GM18951 (cell line): ENCODE measurements around the gene MAP4K1.

ENCODE experiments used
- POLR2A ChIP-seq: IDR thresholded peaks from 4 replicates; pipeline ENCODE4 v1.6.1; 2011; ENCODE audit warnings: mild to moderate bottlenecking; ENCODE audit not compliant: insufficient read length, insufficient read depth; ENCODE audit errors: extremely low read depth
- in situ Hi-C: fragments of 300-500 bp; cut with MboI; formaldehyde crosslinking; loops from one replicate; pipeline ENCODE4 v1.12.0; 2022; ENCODE audit warnings: low sequenced_read_pairs, mixed read lengths, inconsistent platforms; ENCODE audit not compliant: unreplicated experiment

MAP4K1 gene

DNA sequence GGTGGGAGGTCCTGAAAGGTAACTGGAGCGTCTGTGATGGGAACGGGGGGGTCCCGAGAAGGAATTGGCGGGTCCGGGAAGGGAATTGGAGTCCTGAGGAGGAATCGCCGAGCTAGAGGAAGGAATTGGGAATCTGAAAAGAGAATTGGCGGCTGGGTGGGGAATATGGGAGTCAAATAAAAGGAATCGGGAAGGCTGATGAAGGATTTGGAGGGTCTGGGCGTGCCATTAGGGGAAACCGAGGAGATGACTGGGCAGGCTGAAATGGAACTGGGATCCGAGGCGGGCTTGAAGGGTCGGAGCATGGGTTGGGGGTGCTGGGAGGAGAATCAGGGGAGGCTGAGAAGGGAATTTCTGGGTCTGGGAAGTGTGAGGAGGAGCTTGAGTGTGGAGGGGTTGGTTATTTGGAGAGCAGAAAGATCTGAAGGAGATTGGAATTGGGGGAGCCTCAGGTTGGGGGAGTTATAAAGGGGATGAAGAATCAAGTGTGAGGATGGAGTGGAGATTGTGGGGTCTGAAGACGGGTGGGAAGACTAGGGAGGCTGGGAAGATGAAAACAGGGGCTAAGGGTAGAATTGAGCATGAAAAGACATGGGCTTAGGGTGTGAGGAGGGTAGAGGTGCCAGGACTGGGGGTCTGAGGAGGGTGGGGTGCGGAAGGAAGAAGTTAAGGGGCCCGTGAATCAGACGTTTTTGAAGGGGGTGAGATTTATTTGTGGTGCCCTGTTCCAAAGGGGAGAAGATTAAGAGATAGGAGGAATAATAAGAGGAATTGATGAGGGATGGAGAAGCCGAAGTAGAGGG, 30.4 kb upstream of the MAP4K1 start:
- TF ChIP-seq POLR2A, result no peak
- in situ Hi-C loops, result no loop called here

DNA sequence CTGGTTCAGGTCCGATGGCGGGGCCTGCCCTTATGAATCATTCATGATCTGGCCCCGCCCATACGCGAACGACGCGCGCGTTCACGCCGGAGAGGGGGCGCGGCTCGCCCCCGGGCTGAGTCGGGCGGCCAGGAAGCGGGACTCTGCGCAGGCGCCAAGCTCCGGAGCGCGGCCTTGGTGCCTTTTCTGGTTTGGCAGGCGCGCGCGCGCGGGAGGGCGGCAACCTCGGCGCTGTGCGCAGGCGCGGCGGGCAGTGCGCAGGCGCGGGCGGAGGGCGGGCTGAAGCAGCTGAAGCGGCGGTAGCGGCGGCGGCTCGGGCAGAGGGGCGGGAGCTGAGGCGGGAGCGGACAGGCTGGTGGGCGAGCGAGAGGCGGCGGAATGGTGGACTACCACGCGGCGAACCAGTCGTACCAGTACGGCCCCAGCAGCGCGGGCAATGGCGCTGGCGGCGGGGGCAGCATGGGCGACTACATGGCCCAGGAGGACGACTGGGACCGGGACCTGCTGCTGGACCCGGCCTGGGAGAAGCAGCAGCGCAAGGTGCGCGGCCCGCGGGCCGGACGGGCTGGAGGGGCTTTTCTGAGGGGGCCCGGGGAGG, 29.7 kb upstream of the MAP4K1 start, which contains the start of gene ACTN4:
Gene ACTN4 (plus strand): TSS at position 282 of the 598 bp plus-strand sequence. CDS start 97 bp downstream, at position 379.
- peak; percentile 97 for TF ChIP-seq POLR2A
- in situ Hi-C loops, result no loop called here

DNA sequence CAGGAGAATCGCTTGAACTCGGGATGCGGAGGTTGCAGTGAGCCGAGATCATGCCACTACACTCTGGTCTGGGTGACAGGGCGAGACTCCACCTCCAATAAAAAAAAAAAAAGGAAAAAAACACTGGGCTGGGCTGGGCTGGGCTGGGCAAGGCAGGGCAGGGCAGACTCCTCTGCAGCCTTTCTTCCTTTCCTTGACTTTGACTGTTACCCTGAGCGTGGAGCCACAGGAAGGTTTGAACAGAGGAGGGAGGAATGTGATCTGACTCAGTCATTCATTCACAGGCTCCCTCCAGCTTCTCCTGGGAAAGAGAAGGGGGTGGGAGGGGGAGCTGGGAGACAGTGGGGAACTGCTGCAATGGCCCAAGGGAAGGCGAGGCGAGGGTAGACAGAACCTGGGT, 27.0 kb upstream of the MAP4K1 start:
- no peak for TF ChIP-seq POLR2A
- in situ Hi-C loops, result no loop called here

DNA sequence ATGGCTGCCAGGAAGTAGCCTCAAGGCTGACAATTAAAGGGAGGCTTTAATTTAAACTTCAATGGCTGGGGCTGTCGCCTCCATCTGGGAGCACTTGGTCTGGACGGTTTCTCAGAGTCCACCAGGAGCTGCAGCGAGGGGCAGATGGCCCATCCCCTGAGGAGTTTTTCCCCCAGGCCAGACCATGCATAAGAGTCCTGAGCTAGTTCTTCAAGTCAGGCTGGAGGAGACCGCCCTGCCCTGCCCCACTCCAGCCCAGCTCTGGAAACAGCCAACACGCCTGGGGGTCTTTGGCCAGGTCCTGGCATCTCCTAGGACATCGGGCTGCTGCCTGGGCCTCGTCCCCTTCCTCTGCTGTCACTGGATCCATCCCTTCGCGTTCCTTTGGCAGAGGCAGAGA, 24.4 kb upstream of the MAP4K1 start:
- TF ChIP-seq POLR2A, result no peak
- in situ Hi-C loops, result no loop called here

DNA sequence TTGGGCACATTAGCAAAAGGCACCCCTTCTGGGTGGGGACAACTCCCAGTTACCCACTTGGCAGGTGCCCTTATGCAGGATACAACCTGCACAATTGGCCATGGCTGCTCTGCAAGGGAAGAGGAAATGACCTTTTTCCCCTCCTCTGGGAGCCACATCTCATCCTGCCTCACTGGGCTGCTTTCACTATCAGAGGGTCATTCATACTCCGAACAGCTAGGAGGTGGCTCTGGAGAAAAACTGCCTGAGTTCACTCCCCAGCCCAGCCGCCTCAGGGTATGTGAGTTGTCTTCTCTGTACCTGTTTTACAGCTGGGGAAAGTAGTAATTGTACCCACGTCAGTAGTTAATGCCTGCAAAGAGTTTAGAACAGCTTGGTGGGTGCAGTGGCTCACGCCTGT, 22.6 kb upstream of the MAP4K1 start:
- in situ Hi-C loops, result no loop called here
- no peak for TF ChIP-seq POLR2A

DNA sequence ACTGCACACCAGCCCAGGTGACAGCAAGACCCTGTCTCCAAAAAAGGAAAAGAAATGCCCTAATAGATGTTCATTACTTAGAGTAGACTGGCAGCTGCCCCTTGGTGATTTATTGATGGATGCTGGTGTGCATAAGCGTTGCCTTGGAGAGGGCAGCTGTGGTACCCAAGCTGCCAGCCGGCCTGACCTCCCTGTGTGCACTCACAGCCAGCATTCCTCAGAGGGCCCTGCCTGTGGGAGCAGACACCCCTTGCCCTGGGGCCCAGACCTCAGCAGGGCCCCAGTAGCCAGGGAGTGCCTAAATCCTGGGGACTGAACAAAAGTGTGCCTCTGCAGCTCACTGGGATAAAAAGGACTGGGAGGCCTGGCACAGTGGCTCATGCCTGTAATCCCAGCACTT, 21.9 kb upstream of the MAP4K1 start:
- no peak for TF ChIP-seq POLR2A
- in situ Hi-C loops, result no loop called here

DNA sequence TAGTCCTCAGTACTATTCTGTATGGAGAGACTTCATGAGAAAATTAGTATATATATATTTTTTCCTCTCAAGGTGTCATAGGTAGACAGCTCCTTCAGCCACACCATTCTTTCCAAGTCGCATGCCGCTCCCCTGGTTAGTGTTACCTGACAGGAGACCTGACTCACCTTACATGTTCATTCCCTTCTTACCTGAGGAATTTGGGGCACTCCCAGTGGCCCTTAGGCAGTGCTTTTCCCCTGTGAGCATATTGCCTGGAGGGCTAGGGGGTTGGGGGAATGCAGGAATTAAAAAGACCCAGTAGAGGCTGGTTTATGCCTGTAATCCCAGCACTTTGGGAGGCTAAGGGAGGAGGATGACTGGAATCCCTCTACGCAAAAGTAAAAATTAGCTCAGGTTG, 20.7 kb upstream of the MAP4K1 start:
- TF ChIP-seq POLR2A, result no peak
- in situ Hi-C loops, result no loop called here

DNA sequence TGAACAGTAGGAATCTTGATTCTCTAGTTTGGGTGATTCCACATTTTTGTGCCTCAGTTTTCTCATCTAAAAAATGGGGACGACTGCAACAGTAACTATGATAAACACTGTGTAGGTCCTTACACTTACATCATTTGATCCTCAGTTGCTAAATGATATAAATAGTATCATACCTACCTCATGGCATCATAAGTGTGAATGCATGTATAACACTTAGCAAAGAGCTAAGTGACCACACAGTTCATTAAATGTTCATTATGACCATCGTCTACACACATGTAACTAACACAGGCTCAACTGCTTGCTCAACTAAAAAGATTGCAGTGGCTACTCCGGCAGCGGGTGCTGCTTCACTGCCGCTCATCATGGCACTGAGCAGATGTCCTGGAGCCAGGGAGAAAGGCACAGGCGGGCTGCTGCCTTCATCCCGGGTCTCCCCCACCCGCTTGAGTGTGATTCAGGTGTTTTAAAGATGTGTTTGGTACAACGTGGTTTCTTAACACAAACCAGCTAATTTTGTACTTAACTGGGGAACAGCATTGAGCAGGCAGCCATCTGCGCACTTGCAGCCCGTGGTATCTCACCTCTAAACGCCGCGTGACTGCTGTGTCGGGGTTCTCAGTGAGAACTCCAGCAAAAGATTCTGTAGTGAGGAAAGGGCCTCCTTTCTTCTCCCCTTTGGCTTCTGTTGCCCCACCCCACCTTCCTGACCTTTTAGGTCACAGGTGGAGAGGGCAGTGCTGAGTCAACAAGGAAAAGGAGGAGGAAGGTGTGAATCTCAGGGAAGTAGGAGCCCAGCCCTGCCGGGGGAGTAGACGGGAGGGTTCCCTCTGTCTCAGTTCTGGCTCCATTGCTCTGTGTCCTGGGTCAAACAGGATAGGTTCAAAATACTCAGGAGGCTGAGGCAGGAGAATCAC, 18.0 kb upstream of the MAP4K1 start:
- no peak for TF ChIP-seq POLR2A
- in situ Hi-C loops, result no loop called here

DNA sequence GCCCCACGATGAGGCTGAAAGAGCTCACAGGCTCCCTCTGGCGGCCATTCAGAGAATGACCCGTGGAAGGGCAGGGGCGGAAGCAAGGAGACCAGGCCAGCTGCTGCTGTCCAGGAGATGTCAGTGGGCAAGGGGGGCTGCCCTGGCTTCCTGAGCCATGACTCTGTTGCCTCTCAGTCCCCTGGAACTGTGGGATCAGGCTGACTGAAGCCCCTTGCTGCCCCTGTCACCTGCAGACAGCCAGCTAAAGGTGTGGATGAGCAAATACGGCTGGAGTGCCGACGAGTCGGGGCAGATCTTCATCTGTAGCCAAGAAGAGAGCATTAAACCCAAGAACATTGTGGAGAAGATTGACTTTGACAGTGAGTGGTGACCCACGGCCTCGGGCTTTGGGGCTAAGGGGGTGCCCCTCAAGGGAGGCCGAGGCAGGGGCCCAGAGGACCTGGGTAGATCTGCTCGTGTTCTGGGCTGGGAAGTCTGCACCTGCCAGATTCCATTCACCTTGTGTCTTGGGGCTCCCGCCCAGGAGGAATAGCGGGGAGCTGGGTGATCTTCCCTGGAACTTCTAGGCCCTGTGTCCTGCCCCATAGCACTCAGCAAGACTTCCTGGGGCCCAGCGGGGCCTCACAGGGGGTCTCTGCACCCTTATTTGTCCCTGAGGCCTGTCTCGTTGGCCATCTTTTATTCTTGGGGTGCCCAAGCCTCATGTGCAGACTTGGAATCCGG, 17.2 kb upstream of the MAP4K1 start:
- TF ChIP-seq POLR2A, result peak; percentile 34
- in situ Hi-C loops, result loop anchor here (5.0 kb wide), 1 partner anchor 88 kb away; no protein-coding TSS in a partner anchor

DNA sequence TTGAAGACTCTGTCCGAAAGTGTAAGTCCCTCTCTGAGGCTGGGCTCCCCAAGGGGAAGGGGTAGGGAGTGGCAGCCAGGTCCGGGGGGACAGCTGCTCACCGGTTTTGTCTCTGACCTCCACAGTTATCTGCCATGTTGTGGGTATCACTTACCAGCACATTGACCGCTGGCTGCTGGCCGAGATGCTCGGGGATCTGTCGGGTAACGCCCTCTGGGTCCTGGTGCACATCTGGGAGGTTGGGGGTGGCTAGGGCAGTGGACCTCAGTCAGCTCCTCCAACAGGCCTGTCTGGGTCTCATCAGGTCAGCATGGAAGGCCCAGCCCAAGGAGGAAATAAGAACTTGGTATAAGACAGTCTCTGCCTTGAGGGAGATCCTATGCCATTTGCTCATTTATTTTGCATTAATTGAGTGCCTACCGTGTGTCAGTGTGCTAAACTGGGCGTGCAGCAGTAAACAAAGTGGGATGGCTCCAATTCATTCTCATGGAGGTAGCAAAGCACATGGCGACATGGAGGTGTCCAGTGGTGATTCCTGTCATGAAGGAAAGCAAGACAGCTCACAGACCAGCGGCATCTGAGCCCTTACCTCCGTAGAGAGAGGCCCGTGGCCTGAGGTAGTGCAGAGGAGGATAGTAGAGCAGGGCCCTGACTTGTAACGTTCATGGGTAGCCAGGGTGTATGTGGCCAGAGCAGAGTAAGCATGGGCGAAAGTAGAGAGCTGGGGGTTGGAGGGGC, 14.9 kb upstream of the MAP4K1 start:
- no peak for TF ChIP-seq POLR2A
- in situ Hi-C loops, result loop anchor here (5.0 kb wide), 1 partner anchor 85 kb away; no protein-coding TSS in a partner anchor

DNA sequence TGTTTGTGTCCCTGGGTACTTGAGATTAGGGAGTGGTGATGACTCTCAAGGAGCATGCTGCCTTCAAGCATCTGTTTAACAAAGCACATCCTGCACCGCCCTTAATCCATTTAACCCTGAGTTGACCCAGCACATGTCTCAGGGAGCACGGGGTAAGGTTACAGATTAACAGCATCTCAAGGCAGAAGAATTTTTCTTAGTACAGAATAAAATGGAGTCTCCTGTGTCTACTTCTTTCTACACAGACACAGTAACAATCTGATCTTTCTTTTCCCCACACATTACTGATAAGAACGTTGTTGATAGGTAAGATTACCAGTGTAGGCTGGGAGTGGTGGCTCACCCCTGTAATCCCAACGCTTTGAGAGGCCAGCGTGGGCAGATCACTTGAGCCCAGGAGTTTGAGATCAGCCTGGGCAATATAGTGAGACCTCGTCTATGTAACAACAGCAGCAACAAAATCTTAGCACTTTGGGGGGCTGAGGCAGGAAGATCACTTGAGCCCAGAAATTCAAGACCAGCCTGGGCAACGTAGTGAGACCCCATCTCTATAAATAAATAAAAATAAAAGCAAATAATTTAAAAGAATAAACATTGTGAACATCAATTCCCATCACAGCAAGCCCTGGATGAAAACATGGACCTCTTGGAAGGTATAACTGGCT, 14.2 kb upstream of the MAP4K1 start:
- in situ Hi-C loops, result loop anchor here (5.0 kb wide), 1 partner anchor 85 kb away; no protein-coding TSS in a partner anchor

DNA sequence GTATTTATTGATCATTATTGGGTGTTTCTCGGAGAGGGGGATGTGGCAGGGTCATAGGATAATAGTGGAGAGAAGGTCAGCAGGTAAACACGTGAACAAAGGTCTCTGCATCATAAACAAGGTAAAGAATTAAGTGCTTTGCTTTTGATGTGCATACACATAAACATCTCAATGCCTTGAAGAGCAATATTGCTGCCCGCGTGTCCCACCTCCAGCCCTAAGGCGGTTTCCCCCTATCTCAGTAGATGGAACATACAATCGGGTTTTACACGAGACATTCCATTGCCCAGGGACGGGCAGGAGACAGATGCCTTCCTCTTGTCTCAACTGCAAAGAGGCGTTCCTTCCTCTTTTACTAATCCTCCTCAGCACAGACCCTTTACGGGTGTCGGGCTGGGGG, 13.5 kb upstream of the MAP4K1 start:
- in situ Hi-C loops, result loop anchor here (5.0 kb wide), 1 partner anchor 84 kb away; no protein-coding TSS in a partner anchor
